Neural progenitor cell (in vitro differentiated cells): ENCODE data around the gene PLK1. TPM values are rescaled to one million over a fixed set of nuclear protein-coding genes. Genes with fewer than 3 reads are reported as not detected.
A peak's percentile ranks its signal among the peaks of the same experiment; 100 is the strongest.

ENCODE experiments used
- DNase-seq: peaks from one replicate; pipeline ENCODE4 v3.0.0-alpha.2; 2016; ENCODE audit warnings: low spot score
- H2AFZ ChIP-seq: fragments of 200-600 bp; sonication (generic); replicated peaks from 2 replicates; pipeline ENCODE4 v1.6.1; 2016; ENCODE audit warnings: antibody characterized with exemption
- H3F3A ChIP-seq: fragments of 200-600 bp; sonication (generic); 2 replicates; pipeline ENCODE4 v1.6.1; 2016; ENCODE audit warnings: antibody characterized with exemption, low read depth
- H3K27ac ChIP-seq: fragments of 200-600 bp; sonication (generic); 2 replicates; pipeline ENCODE4 v1.5.1; 2016; ENCODE audit warnings: mild to moderate bottlenecking
- H3K27me3 ChIP-seq: fragments of 200-600 bp; sonication (generic); 2 replicates; pipeline ENCODE4 v1.6.1; 2016; ENCODE audit warnings: mild to moderate bottlenecking, moderate library complexity
- H3K36me3 ChIP-seq: fragments of 200-600 bp; sonication (generic); 2 replicates; pipeline ENCODE4 v1.5.1; 2016
- H3K4me1 ChIP-seq: fragments of 200-600 bp; sonication (generic); 2 replicates; pipeline ENCODE4 v1.6.1; 2016; ENCODE audit warnings: mixed run types
- H3K4me2 ChIP-seq: fragments of 200-600 bp; sonication (generic); 2 replicates; pipeline ENCODE4 v1.6.1; 2016
- H3K4me3 ChIP-seq: fragments of 200-600 bp; sonication (generic); 2 replicates; pipeline ENCODE4 v1.5.1; 2016
- H3K79me2 ChIP-seq: fragments of 200-600 bp; sonication (generic); 2 replicates; pipeline ENCODE4 v1.6.1; 2016; ENCODE audit warnings: low read depth
- H3K9ac ChIP-seq: fragments of 200-600 bp; sonication (generic); 2 replicates; pipeline ENCODE4 v1.6.1; 2016
- H3K9me3 ChIP-seq: fragments of 200-600 bp; sonication (generic); 2 replicates; pipeline ENCODE4 v1.5.1; 2016; ENCODE audit warnings: low read depth
- H4K20me1 ChIP-seq: fragments of 200-600 bp; sonication (generic); 2 replicates; pipeline ENCODE4 v1.6.1; 2016; ENCODE audit warnings: low read depth
- H3K27ac Mint-ChIP-seq: 3 replicates; pipeline ENCODE4 v1.8.0; 2021; ENCODE audit warnings: mixed read lengths
- H3K27me3 Mint-ChIP-seq: 2 replicates; pipeline ENCODE4 v1.8.0; 2022; ENCODE audit warnings: low read depth, mild to moderate bottlenecking, inconsistent platforms, moderate library complexity, mixed read lengths; ENCODE audit not compliant: insufficient read depth
- H3K36me3 Mint-ChIP-seq: 3 replicates; pipeline ENCODE4 v1.8.0; 2021; ENCODE audit warnings: mixed read lengths
- H3K4me1 Mint-ChIP-seq: 3 replicates; pipeline ENCODE4 v1.8.0; 2021; ENCODE audit warnings: mixed read lengths
- H3K4me3 Mint-ChIP-seq: 3 replicates; pipeline ENCODE4 v1.8.0; 2021; ENCODE audit warnings: mild to moderate bottlenecking, moderate library complexity, mixed read lengths
- H3K9me3 Mint-ChIP-seq: 3 replicates; pipeline ENCODE4 v1.8.0; 2020; ENCODE audit warnings: mixed read lengths
- EZH2 ChIP-seq: fragments of 200-600 bp; sonication (generic); IDR thresholded peaks from 2 replicates; pipeline ENCODE4 v1.6.1; 2017; ENCODE audit warnings: antibody characterized with exemption, mild to moderate bottlenecking, moderate library complexity
- EZH2phosphoT487 ChIP-seq: fragments of 200-600 bp; sonication (generic); IDR thresholded peaks from 2 replicates; pipeline ENCODE4 v1.6.1; 2017; ENCODE audit warnings: antibody characterized with exemption
- total RNA-seq: library from RNA; depleted of rRNA; stranded (reverse); fragments of >200 nt; gene quantifications from 2 replicates; pipeline ENCODE4 v1.2.3, GENCODE V29; 2015; ENCODE audit warnings: low replicate concordance
- TF ChIP-seq, protein P1 (sequence below): fragments of 200-600 bp; sonication (generic); IDR thresholded peaks from 2 replicates; pipeline ENCODE4 v1.5.1; 2017; ENCODE audit warnings: antibody characterized with exemption, mild to moderate bottlenecking

Gene PLK1
- total RNA-seq, 1 donor from 2014 or later: 93.5 TPM

DNA sequence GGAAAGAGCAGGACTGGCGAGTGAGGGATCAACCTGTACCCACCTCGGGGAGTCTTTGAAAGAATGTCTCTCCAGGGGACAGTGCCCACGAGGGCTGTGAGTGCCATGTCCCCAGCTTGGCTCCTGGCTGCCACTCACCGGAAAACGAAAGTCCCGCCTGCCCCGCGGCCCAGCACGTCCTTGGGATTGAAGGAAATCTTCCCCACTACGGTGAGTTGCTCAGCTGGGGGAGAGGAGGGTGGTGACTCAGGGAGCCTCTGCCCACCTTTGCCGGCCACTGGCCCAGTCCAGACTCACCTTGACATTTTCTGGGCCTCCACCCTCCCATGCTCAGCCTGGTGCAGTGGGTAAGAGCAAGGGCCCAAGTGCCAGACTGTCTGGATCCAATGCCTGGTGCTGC lies 17.1 kb downstream of the PLK1 start:
- Histone ChIP-seq H4K20me1 (peaks cover under 1% of the 10 kb centered on the region), H3F3A (peaks cover 44% of the 10 kb centered on the region), H3K9me3 (no peaks in the 10 kb centered on the region), H3K9ac (no peak overlapping the region), H3K4me3 (no peak overlapping the region), H3K79me2 (no peaks in the 10 kb centered on the region), H3K27ac (no peak overlapping the region), H3K36me3 (no peaks in the 10 kb centered on the region), H3K27me3 (no peaks in the 10 kb centered on the region), H2AFZ (no peak overlapping the region), H3K4me1 (peaks cover 4% of the 10 kb centered on the region), H3K4me2 (no peak overlapping the region)
- Mint-ChIP-seq H3K27ac (no peak overlapping the region), H3K27me3 (no peaks in the 10 kb centered on the region), H3K4me1 (peaks cover 19% of the 10 kb centered on the region), H3K36me3 (no peaks in the 10 kb centered on the region), H3K9me3 (no peaks in the 10 kb centered on the region), H3K4me3 (no peak overlapping the region)
- TF ChIP-seq, protein P1, sequence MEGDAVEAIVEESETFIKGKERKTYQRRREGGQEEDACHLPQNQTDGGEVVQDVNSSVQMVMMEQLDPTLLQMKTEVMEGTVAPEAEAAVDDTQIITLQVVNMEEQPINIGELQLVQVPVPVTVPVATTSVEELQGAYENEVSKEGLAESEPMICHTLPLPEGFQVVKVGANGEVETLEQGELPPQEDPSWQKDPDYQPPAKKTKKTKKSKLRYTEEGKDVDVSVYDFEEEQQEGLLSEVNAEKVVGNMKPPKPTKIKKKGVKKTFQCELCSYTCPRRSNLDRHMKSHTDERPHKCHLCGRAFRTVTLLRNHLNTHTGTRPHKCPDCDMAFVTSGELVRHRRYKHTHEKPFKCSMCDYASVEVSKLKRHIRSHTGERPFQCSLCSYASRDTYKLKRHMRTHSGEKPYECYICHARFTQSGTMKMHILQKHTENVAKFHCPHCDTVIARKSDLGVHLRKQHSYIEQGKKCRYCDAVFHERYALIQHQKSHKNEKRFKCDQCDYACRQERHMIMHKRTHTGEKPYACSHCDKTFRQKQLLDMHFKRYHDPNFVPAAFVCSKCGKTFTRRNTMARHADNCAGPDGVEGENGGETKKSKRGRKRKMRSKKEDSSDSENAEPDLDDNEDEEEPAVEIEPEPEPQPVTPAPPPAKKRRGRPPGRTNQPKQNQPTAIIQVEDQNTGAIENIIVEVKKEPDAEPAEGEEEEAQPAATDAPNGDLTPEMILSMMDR: no peak
- no peak for TF ChIP-seq EZH2
- no peak for TF ChIP-seq EZH2phosphoT487
- no peak for DNase-seq

DNA sequence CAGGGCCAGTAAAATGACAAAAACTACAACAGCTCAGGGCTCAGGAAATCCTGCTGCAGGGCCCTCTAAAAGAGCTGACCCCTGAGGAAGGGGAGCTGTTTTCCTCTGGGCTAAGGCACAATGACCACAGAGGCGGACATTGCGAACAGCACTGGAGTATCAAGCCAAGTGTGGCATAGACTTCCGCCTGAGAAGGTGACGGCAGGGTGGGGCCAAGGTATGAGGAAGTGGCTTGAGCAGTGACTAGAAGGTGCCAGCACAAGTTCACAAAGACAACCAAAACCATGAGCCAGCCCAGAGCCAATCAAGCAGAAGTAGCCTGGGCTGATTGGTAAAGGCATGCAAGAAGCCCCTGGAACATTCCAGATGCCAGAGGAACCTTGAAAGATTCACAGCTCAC lies 20.4 kb downstream of the PLK1 start:
- no peaks in the 10 kb centered on the region for H4K20me1 ChIP-seq
- no peak overlapping the region for H2AFZ ChIP-seq
- no peaks in the 10 kb centered on the region for H3K9me3 ChIP-seq
- H3K4me2 ChIP-seq: no peak overlapping the region
- no peaks in the 10 kb centered on the region for H3K79me2 ChIP-seq
- peaks cover 4% of the 10 kb centered on the region for H3K9me3 Mint-ChIP-seq
- H3K36me3 ChIP-seq: no peaks in the 10 kb centered on the region
- no peak overlapping the region for H3K4me3 Mint-ChIP-seq
- peaks cover 6% of the 10 kb centered on the region for H3K4me1 ChIP-seq
- TF ChIP-seq EZH2 (no peak), EZH2phosphoT487 (no peak)
- TF ChIP-seq, protein P1: no peak
- H3K27me3 Mint-ChIP-seq: no peaks in the 10 kb centered on the region
- H3K36me3 Mint-ChIP-seq: no peaks in the 10 kb centered on the region
- peaks cover 16% of the 10 kb centered on the region for H3K4me1 Mint-ChIP-seq
- H3K27me3 ChIP-seq: no peaks in the 10 kb centered on the region
- DNase-seq: no peak
- no peak overlapping the region for H3K27ac Mint-ChIP-seq
- no peak overlapping the region for H3K9ac ChIP-seq
- no peak overlapping the region for H3K4me3 ChIP-seq
- H3F3A ChIP-seq: peaks cover 18% of the 10 kb centered on the region
- H3K27ac ChIP-seq: no peak overlapping the region

DNA sequence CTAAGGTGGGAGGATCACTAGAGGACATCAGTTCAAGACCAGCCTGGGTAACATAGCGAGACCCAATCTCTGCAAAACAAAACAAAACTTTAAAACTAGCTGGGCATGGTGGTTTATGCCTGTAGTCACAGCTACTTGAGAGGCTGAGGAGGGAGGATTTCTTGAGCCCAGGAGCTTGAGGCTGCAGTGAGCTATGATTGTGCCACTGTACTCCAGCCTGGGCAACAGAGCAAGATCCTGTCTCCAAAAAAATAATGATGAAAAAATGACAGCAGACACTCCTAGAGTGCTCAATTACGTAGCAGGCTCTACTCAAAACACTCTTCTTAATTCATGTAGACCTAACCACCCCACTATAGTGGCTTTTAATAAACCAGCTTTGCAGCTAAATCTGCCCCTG lies 21.4 kb downstream of the PLK1 start:
- TF ChIP-seq, protein P1: no peak
- TF ChIP-seq EZH2phosphoT487 (no peak), EZH2 (no peak)
- no peaks in the 10 kb centered on the region for H4K20me1 ChIP-seq
- H3K36me3 ChIP-seq: no peaks in the 10 kb centered on the region
- no peak overlapping the region for H3K27ac Mint-ChIP-seq
- peak overlapping the region; percentile 76 for H2AFZ ChIP-seq
- no peaks in the 10 kb centered on the region for H3K79me2 ChIP-seq
- H3K4me3 ChIP-seq: no peak overlapping the region
- no peak overlapping the region for H3K4me2 ChIP-seq
- H3K9ac ChIP-seq: no peak overlapping the region
- H3K9me3 ChIP-seq: no peaks in the 10 kb centered on the region
- no peaks in the 10 kb centered on the region for H3K36me3 Mint-ChIP-seq
- no peak overlapping the region for H3K4me3 Mint-ChIP-seq
- peaks cover 6% of the 10 kb centered on the region for H3K4me1 ChIP-seq
- H3K27me3 Mint-ChIP-seq: peaks cover 4% of the 10 kb centered on the region
- no peaks in the 10 kb centered on the region for H3K27me3 ChIP-seq
- peaks cover 8% of the 10 kb centered on the region for H3F3A ChIP-seq
- no peak overlapping the region for H3K27ac ChIP-seq
- DNase-seq: no peak
- H3K9me3 Mint-ChIP-seq: peaks cover 4% of the 10 kb centered on the region
- H3K4me1 Mint-ChIP-seq: peaks cover 6% of the 10 kb centered on the region
